ENCODE measurements around the gene LGALS7B.
"Not testable (repeated sequence)": the region's sequence is repeated elsewhere in the genome, so short reads cannot be mapped to it uniquely, and the experiment has no call there.

The LGALS7B gene

GRCh38 chr19:38796154-38796553 lies 7.2 kb downstream of the LGALS7B start:
- no peak for DNase-seq (ENCODE audit: low read depth in 2 of 2)

- not testable (repeated sequence) for DNase-seq (ENCODE audit: low read depth in 2 of 2)
These were observed 8.8 kb downstream of the LGALS7B start for GRCh38 chr19:38797781-38798180.

- no peak for DNase-seq (ENCODE audit: low read depth in 2 of 2)
These were observed 10.1 kb downstream of the LGALS7B start for GRCh38 chr19:38799104-38799503.

GRCh38 chr19:38800577-38801347 lies 11.8 kb downstream of the LGALS7B start:
- no peak for DNase-seq (ENCODE audit: low read depth in 2 of 2)

- no peak for DNase-seq (ENCODE audit: low read depth in 2 of 2)
These were observed 12.5 kb downstream of the LGALS7B start for GRCh38 chr19:38801359-38802095.

- no peak for DNase-seq (ENCODE audit: low read depth in 2 of 2)
These were observed 14.5 kb downstream of the LGALS7B start for GRCh38 chr19:38803543-38803942.

GRCh38 chr19:38805180-38805579 lies 16.2 kb downstream of the LGALS7B start:
- no peak for DNase-seq (ENCODE audit: low read depth in 2 of 2)

- no peak for DNase-seq (ENCODE audit: low read depth in 2 of 2)
These were observed 17.4 kb downstream of the LGALS7B start for GRCh38 chr19:38806371-38806770.

- DNase-seq (ENCODE audit: low read depth in 2 of 2), result not testable (repeated sequence)
These were observed 18.5 kb downstream of the LGALS7B start for GRCh38 chr19:38807374-38808098.

GRCh38 chr19:38808741-38809140 lies 19.7 kb downstream of the LGALS7B start:
- no peak for DNase-seq (ENCODE audit: low read depth in 2 of 2)

- DNase-seq (ENCODE audit: low read depth in 2 of 2), result no peak
These were observed 20.7 kb downstream of the LGALS7B start for GRCh38 chr19:38809592-38810252.

GRCh38 chr19:38812009-38812840 lies 23.2 kb downstream of the LGALS7B start:
- no peak for DNase-seq (ENCODE audit: low read depth in 2 of 2)

- no peak for DNase-seq (ENCODE audit: low read depth in 2 of 2)
These were observed 23.9 kb downstream of the LGALS7B start, which contains the start of gene LGALS4 for GRCh38 chr19:38812841-38813320. Gene LGALS4 (minus strand): TSS chr19:38812945. CDS start chr19:38812886, 59 bp downstream.

GRCh38 chr19:38813323-38813722 lies 24.3 kb downstream of the LGALS7B start:
- no peak for DNase-seq (ENCODE audit: low read depth in 2 of 2)

GRCh38 chr19:38813932-38814331 lies 24.9 kb downstream of the LGALS7B start:
- DNase-seq (ENCODE audit: low read depth in 2 of 2), result not testable (repeated sequence)

GRCh38 chr19:38815059-38816001 lies 26.3 kb downstream of the LGALS7B start:
- no peak for DNase-seq (ENCODE audit: low read depth in 2 of 2)

GRCh38 chr19:38816131-38816750 lies 27.2 kb downstream of the LGALS7B start:
- no peak for DNase-seq (ENCODE audit: low read depth in 2 of 2)

GRCh38 chr19:38817081-38817480 lies 28.1 kb downstream of the LGALS7B start:
- no peak for DNase-seq (ENCODE audit: low read depth in 2 of 2)

Measured in stimulated activated CD4-positive, alpha-beta T cell treated with anti-CD3 and anti-CD28 coated beads, Interleukin-12 subunit alpha, Interleukin-12 subunit beta, amount 100 ng/mL, for 24 hours (primary cell).